ENCODE measurements around the gene PLXDC1. TPM values are rescaled to one million over a fixed set of nuclear protein-coding genes. Genes with fewer than 3 reads are reported as not detected.
"Not testable (repeated sequence)": the region's sequence is repeated elsewhere in the genome, so short reads cannot be mapped to it uniquely, and the experiment has no call there.

The PLXDC1 gene
- total RNA-seq, 2 donors from 2014 or later, result 3.0 to 5.6 TPM

DNA sequence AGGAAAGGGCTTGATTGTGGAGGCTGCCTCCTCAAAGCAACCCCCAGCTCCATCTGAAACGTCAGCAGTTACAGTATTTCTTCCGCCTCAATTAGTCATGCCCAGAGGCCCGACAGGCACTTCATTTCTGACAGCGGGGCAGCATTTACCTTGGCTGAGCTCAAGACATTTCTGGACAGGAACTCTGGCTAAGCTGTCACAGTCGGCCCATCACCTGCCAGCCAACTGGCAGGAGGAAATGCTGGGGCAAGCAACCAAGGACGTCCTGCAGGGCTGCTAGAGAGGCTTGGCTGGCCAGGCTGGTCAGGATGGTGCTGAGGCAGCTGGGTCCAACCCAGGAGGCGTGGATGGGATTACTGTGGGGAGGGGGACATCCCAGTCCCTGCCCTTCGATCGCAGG, 27.8 kb downstream of the PLXDC1 start:
- Mint-ChIP-seq H3K36me3 (ENCODE audit: insufficient read depth in 2 of 2) (no peaks in the 10 kb centered on the region), H3K9me3 (no peaks in the 10 kb centered on the region)

DNA sequence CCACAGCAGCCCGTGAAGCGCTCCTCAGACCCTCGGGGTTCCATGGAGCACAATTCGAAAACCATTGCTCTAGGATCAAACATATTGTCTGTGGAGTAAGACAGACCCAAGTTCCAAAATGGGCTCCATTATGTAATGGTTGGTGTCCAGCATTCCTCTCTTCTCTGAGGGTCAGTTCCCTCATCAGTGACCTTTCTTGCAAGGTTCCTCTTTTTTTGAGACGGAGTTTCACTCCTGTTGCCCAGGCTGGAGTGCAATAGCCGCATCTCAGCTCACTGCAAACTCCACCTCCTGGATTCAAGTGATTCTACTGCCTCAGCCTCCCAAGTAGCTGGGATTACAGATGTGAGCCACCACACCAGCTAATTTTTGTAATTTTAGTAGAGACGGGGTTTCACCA, 28.4 kb downstream of the PLXDC1 start:
- no peak overlapping the region for H3K4me3 Mint-ChIP-seq
- DNase-seq (no peak), ATAC-seq (replicated peaks in 1 of 2) (no peak)
- no peak overlapping the region for H3K27ac Mint-ChIP-seq
- H3K36me3 Mint-ChIP-seq (ENCODE audit: insufficient read depth in 2 of 2), result no peaks in the 10 kb centered on the region
- no peaks in the 10 kb centered on the region for H3K9me3 Mint-ChIP-seq
- no peaks in the 10 kb centered on the region for H3K27me3 Mint-ChIP-seq (ENCODE audit: low read depth)
- no peaks in the 10 kb centered on the region for H3K4me1 Mint-ChIP-seq (ENCODE audit: low read depth)

More for the DNA sequence above, 27.8 kb downstream of the PLXDC1 start:
- no peaks in the 10 kb centered on the region for H3K4me1 Mint-ChIP-seq (ENCODE audit: low read depth)
- DNase-seq, result no peak
- H3K27ac Mint-ChIP-seq, result no peak overlapping the region
- H3K4me3 Mint-ChIP-seq, result no peak overlapping the region
- no peak for ATAC-seq (replicated peaks in 1 of 2)
- no peaks in the 10 kb centered on the region for H3K27me3 Mint-ChIP-seq (ENCODE audit: low read depth)

DNA sequence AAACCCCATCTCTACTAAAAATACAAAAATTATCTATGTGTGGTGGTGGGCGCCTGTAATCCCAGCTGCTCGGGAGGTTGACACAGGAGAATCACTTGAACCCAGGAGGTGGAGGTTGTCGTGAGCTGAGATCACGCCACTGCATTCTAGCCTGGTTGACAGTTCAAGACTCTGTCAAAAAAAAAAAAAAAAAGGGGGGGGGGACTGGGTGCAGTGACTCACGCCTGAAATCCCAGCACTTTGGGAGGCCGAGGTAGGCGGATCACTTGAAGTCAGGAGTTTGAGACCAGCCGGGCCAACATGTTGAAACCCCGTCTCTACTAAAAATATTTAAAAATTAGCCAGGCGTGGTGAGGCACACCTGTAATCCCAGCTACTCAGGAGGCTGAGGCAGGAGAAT, 29.5 kb downstream of the PLXDC1 start:
- not testable (repeated sequence) for H3K36me3 Mint-ChIP-seq (ENCODE audit: insufficient read depth in 2 of 2); H3K4me3 Mint-ChIP-seq; H3K27me3 Mint-ChIP-seq (ENCODE audit: low read depth); H3K27ac Mint-ChIP-seq; H3K9me3 Mint-ChIP-seq; ATAC-seq (replicated peaks in 1 of 2); DNase-seq; H3K4me1 Mint-ChIP-seq (ENCODE audit: low read depth)

DNA sequence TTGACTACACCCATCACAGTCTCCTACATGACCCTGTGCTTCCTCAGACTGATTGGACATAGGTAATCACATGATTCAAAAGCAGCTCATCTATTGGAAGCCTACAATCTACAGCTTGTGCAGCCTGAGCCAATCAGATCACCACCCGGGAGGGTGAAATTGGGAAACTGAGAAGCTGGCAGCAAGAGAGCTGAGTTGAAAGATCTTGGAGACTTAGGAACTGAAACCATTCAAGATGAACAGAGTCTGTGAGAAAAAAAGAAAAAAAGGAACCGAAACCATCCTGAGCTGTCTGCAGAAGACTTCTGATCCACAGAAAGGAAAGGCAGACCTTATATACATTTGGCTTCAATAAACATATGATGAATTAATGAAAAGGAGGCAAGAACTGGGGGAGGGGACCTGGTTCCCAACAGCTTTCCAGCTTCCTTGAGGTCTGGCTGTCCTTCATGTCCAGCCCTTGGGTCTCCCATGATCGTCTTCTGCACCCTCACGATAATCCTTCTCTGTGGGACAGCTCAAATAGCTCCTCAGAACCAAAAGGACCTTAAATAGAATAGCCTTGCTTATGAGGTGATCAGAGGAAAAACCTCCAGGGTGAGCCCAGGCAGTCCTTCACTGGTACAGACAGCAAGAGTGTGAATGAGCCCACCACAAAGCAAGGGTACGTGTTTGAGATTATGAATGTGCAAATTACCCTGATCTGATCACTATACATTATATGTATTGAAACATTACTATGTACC, 32.6 kb downstream of the PLXDC1 start:
- Mint-ChIP-seq H3K4me1 (ENCODE audit: low read depth) (no peaks in the 10 kb centered on the region), H3K4me3 (no peak overlapping the region), H3K27me3 (ENCODE audit: low read depth) (no peaks in the 10 kb centered on the region), H3K36me3 (ENCODE audit: insufficient read depth in 2 of 2) (no peaks in the 10 kb centered on the region), H3K9me3 (no peaks in the 10 kb centered on the region), H3K27ac (no peak overlapping the region)
- ATAC-seq (replicated peaks in 1 of 2), result no peak
- no peak for DNase-seq

DNA sequence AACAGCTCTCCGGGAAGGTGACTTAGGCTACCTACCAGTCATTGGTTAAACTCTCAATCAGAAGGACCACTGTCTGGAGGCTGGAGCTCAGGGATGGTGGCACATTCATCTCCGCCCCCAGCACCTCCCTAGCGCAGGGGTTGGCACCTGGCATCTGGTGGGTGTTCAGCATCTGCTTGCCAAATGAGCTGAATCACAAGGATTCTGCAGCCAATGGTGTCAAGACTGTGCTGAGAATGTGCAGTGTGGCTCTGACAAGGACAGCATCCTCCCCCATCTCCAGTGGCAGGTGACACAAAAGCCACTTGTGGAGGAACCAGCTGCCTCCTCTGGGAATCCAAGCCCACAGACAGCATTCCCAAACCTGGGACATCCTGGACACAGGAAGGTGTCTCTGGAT, 35.2 kb downstream of the PLXDC1 start:
- Mint-ChIP-seq H3K9me3 (no peaks in the 10 kb centered on the region), H3K4me3 (no peak overlapping the region), H3K27me3 (ENCODE audit: low read depth) (no peaks in the 10 kb centered on the region), H3K4me1 (ENCODE audit: low read depth) (peaks cover 6% of the 10 kb centered on the region), H3K36me3 (ENCODE audit: insufficient read depth in 2 of 2) (no peaks in the 10 kb centered on the region), H3K27ac (no peak overlapping the region)
- DNase-seq (no peak), ATAC-seq (replicated peaks in 1 of 2) (no peak)

DNA sequence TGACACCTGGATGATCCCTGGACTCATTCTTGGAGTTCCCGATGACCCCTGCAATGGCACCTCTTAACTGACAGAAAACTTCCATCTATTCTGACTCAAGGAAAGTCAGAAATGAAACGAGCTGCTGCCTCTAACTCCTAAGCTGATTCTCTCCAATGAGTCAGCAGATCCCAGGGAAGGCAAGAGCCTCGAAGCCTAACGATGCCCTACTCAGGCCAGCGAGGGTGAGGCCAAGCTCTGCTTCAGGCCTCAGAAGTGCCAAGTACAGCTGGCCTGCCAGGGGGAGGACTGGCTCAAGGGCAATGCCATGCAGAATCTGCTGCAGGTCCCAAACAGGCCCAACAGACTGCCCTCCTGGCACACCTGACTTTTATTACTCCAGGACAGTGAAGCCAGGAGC, 36.3 kb downstream of the PLXDC1 start:
- no peak for ATAC-seq (replicated peaks in 1 of 2)
- no peaks in the 10 kb centered on the region for H3K9me3 Mint-ChIP-seq
- H3K4me1 Mint-ChIP-seq (ENCODE audit: low read depth), result peaks cover 6% of the 10 kb centered on the region
- H3K36me3 Mint-ChIP-seq (ENCODE audit: insufficient read depth in 2 of 2), result no peaks in the 10 kb centered on the region
- H3K4me3 Mint-ChIP-seq, result no peak overlapping the region
- no peak overlapping the region for H3K27ac Mint-ChIP-seq
- no peaks in the 10 kb centered on the region for H3K27me3 Mint-ChIP-seq (ENCODE audit: low read depth)
- DNase-seq, result no peak

DNA sequence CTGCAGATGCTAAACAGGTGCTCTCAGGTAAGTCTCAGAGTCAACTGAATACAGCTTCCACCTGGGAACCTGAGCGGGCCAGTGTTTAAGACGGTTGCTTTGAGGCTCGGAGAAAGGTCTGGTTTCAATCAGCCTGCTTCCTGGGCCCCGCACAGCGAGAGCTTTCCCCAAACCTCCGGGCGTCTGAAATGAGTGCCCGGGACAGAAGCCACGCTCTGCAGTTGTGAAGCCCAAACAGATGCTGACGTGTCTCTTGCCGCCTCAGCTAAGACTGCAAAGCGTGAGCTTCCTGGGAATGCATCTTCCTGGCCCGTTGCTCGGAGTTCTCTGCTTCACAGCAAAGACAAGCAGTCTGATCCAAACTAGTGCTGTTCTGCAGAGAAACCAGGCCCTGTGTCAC, 36.7 kb downstream of the PLXDC1 start:
- Mint-ChIP-seq H3K9me3 (no peaks in the 10 kb centered on the region), H3K4me3 (no peak overlapping the region), H3K27me3 (ENCODE audit: low read depth) (no peaks in the 10 kb centered on the region), H3K36me3 (ENCODE audit: insufficient read depth in 2 of 2) (no peaks in the 10 kb centered on the region), H3K4me1 (ENCODE audit: low read depth) (peaks cover 6% of the 10 kb centered on the region), H3K27ac (no peak overlapping the region)
- ATAC-seq (replicated peaks in 1 of 2), result no peak
- no peak for DNase-seq

DNA sequence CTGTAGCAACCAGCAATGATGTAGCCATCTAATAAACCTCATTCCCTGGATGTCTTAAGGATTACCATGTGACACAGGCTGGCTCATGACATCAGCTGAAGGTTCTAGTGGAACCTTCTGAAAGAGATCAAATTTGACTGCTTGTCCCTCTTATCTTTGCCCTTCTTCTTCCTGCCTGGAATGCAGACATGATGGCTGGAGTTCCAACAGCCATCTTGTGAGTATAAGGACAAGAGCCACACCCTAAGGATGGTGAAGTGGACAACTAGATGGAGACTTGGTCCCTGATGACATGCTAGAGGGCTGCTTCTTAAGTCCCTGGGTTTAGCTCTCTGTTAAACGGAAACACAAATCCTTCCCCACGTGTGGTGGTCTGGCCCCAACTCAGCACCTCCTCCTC, 37.6 kb downstream of the PLXDC1 start:
- DNase-seq (no peak), ATAC-seq (replicated peaks in 1 of 2) (no peak)
- Mint-ChIP-seq H3K4me3 (no peak overlapping the region), H3K36me3 (ENCODE audit: insufficient read depth in 2 of 2) (no peaks in the 10 kb centered on the region), H3K4me1 (ENCODE audit: low read depth) (peaks cover 6% of the 10 kb centered on the region), H3K27me3 (ENCODE audit: low read depth) (no peaks in the 10 kb centered on the region), H3K27ac (no peak overlapping the region), H3K9me3 (no peaks in the 10 kb centered on the region)

DNA sequence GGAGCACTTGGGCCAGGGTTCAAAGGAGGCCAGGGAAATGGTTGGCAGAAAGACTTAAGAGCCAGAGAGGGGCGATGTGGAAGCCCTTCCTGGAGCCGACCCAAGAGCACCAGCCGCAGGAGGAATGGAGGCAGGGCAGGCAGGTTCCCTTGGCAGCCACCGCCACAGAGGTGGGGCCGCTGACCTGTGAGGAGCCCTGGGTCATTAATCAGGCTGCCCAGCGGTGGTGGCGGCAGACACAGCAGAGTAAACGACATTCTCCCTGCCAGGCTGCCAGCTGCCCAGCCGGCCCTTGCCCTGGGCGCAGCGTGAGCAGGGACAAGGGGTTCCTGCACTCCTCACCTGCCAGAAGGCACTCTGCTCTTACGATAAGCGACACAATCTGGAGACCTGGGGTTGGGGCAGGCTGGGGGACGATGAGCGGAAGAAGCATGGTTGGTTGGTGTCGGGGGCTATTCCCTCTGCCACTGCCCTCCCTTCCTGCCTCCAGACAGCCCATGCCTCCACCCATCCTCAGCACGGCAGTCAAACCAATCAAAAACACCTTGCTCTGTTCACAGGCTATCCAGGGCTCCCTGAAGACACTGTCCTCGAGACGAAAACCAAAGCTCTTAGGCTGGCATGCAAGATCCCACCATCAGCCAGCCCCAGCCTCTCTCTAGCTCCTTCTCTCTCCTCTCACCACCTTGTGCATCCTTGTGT, 40.9 kb downstream of the PLXDC1 start:
- Mint-ChIP-seq H3K4me3 (no peak overlapping the region), H3K36me3 (ENCODE audit: insufficient read depth in 2 of 2) (no peaks in the 10 kb centered on the region), H3K4me1 (ENCODE audit: low read depth) (peaks cover 6% of the 10 kb centered on the region), H3K27me3 (ENCODE audit: low read depth) (no peaks in the 10 kb centered on the region), H3K9me3 (no peaks in the 10 kb centered on the region), H3K27ac (no peak overlapping the region)
- DNase-seq (no peak), ATAC-seq (replicated peaks in 1 of 2) (no peak)

DNA sequence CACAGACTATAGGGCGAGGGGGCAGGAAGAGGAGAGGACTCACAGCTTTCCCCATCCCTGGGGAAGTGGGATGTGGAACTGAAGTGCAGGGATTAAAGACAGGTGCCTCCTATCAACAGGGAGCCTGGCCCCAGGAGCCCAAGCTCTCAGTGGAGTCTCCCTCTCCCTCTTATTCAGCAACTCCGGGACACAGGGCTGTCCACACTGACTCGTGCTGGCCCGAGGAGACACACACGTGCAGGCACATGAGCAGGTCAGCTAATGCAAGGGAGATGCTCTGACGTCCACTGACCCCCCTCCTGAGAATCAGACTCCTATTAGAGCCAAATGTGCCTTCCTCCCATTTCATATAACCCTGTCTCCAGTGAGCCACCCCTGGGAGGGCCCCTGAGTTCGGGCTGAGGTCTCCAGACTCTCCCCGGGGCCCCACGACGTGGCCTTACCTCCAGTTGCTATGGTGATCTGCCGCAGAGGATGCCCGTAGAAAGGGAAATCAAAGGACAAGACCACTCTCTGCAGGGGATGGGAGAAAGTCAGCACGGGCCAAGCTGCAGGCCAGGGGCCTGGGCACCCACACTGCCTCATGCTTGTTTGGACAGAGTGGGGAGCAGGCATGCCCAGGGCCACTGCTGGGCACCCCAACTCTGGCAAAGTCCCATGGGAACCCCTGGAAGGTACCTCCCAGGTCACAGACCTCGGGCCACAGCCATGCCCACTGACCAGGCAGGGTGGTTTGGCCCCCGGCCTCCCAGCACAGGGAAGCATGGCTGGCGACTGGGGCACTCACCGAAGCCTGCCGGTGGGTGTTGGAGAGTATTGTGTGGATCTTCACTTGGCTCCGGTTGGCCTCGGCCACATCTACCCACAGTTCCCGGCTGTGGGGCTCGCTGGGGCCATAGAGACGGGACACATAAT, 42.7 kb downstream of the PLXDC1 start:
- Mint-ChIP-seq H3K4me3 (no peak overlapping the region), H3K9me3 (no peaks in the 10 kb centered on the region), H3K27ac (no peak overlapping the region), H3K36me3 (ENCODE audit: insufficient read depth in 2 of 2) (no peaks in the 10 kb centered on the region), H3K27me3 (ENCODE audit: low read depth) (no peaks in the 10 kb centered on the region), H3K4me1 (ENCODE audit: low read depth) (peaks cover 6% of the 10 kb centered on the region)
- DNase-seq (no peak), ATAC-seq (replicated peaks in 1 of 2) (no peak)

DNA sequence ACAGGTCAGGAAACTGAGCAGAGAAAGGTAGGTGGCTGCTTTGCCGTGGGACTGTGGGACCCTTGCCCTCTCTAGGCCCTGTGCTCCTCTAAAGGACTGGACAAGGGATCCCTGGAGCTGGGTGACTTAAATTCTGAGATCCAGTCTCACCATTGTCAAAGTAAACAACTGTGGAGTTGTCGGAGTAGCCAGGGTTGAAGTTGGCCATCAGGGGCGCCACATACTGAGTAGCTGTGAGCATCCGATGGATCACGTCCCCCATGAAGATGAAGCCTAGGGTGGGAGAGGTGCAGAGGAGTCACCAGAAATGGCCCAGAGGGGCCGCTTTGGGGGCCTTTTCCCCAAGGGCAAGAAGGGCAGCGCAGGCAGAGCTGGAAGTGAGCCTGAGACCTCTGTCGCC, 43.5 kb downstream of the PLXDC1 start:
- ATAC-seq (replicated peaks in 1 of 2) (no peak), DNase-seq (no peak)
- Mint-ChIP-seq H3K9me3 (no peaks in the 10 kb centered on the region), H3K4me1 (ENCODE audit: low read depth) (peaks cover 6% of the 10 kb centered on the region), H3K27me3 (ENCODE audit: low read depth) (no peaks in the 10 kb centered on the region), H3K27ac (no peak overlapping the region), H3K36me3 (ENCODE audit: insufficient read depth in 2 of 2) (no peaks in the 10 kb centered on the region), H3K4me3 (no peak overlapping the region)

DNA sequence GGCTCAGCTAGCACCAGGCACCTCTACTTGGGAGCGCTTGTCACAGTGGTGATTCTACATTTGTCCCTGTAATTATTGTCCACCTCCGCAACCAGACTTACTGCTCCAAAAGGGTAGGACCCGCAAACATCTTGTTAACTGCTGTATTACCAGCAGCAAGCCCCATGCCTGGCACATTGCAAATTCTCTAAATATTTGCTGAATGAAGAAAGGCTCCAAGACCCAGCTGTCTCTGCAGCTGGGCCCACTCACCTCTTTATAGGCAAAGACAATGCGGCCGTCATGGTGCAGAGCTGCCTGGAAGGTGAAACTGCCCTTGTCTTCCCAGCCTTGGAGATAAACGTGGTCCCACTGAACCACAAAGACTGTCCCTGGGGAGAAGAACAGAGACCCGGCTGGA, 44.3 kb downstream of the PLXDC1 start:
- H3K4me1 Mint-ChIP-seq (ENCODE audit: low read depth), result peaks cover 7% of the 10 kb centered on the region
- ATAC-seq (replicated peaks in 1 of 2) (no peak), DNase-seq (no peak)
- H3K36me3 Mint-ChIP-seq (ENCODE audit: insufficient read depth in 2 of 2), result no peaks in the 10 kb centered on the region
- no peaks in the 10 kb centered on the region for H3K27me3 Mint-ChIP-seq (ENCODE audit: low read depth)
- H3K27ac Mint-ChIP-seq, result no peak overlapping the region
- no peaks in the 10 kb centered on the region for H3K9me3 Mint-ChIP-seq
- H3K4me3 Mint-ChIP-seq, result no peak overlapping the region

DNA sequence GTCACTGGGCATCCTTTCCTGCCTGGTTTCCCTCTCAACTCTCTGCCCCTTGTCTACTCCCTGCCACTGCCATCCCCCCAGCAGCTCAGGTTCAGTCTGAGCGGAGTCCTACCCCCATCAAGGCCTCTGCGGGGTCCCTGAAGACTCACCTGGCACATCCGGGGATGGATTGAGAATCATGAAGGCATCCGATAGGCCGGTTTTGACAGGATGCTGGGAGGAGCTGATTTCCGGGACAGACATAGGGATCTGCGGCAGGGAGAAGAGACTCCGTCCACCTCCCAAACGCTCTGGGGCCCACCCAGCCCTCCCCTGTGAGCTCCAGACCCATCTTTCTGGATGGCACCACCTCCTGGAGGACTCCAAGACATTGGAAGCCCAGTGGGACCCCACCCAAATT, 45.7 kb downstream of the PLXDC1 start:
- no peak for DNase-seq
- ATAC-seq (replicated peaks in 1 of 2), result no peak
- Mint-ChIP-seq H3K4me3 (no peak overlapping the region), H3K27me3 (ENCODE audit: low read depth) (no peaks in the 10 kb centered on the region), H3K27ac (no peak overlapping the region), H3K4me1 (ENCODE audit: low read depth) (peaks cover 15% of the 10 kb centered on the region), H3K9me3 (no peaks in the 10 kb centered on the region), H3K36me3 (ENCODE audit: insufficient read depth in 2 of 2) (no peaks in the 10 kb centered on the region)
